Prostate gland (tissue), 2 donors: ENCODE results near the gene SCTR.

Source experiments
- POLR2AphosphoS5 ChIP-seq: sonication (generic); formaldehyde crosslinking; IDR thresholded peaks from one replicate; pipeline ENCODE4 v1.6.1; 2017; ENCODE audit warnings: antibody characterized with exemption
- TF ChIP-seq, protein P1 (sequence below), 4 experiments: fragments of 200-600 bp in 2 of 4; fragments of 450-650 bp in 2 of 4; sonication (generic) in 2 of 4; IDR thresholded peaks; 1 replicate in 3 of 4; 2 replicates in 1 of 4; pipeline ENCODE4 v1.5.1; 2016 to 2019; ENCODE audit warnings: antibody characterized with exemption in 4 of 4, mild to moderate bottlenecking in 2 of 4, moderate library complexity in 2 of 4

DNA sequence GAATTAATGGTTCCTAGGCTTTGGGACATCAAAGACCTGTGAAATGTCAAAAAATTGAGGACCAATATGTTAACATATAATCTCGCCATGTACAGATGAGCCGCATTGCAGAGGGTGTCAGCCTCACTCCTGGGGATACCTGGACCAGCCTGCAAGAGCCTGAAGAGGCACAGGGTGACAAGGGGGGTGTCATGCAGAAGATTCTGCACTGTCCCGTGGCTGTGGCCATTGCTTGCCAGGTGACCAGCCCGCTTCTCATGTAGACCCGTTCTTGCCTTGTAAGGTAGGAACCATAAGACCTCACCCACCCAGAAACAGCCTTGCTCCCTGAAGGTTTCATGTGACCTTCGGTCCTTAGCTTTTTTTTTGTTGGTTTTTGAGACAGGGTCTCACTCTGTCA lies 55.2 kb downstream of the SCTR start:
- TF ChIP-seq, protein P1, sequence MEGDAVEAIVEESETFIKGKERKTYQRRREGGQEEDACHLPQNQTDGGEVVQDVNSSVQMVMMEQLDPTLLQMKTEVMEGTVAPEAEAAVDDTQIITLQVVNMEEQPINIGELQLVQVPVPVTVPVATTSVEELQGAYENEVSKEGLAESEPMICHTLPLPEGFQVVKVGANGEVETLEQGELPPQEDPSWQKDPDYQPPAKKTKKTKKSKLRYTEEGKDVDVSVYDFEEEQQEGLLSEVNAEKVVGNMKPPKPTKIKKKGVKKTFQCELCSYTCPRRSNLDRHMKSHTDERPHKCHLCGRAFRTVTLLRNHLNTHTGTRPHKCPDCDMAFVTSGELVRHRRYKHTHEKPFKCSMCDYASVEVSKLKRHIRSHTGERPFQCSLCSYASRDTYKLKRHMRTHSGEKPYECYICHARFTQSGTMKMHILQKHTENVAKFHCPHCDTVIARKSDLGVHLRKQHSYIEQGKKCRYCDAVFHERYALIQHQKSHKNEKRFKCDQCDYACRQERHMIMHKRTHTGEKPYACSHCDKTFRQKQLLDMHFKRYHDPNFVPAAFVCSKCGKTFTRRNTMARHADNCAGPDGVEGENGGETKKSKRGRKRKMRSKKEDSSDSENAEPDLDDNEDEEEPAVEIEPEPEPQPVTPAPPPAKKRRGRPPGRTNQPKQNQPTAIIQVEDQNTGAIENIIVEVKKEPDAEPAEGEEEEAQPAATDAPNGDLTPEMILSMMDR (IDR thresholded peaks at IDR 0.05), result no peak
- TF ChIP-seq POLR2AphosphoS5, result no peak
